GM10266 (cell line): ENCODE data around the gene ERBB4.
"Not testable (repeated sequence)": the region's sequence is repeated elsewhere in the genome, so short reads cannot be mapped to it uniquely, and the experiment has no call there.

Experiments used
- DNase-seq: peaks from one replicate; pipeline ENCODE4 v3.0.0; 2012; ENCODE audit errors: extremely low spot score
- CTCF ChIP-seq: IDR thresholded peaks from 2 replicates; pipeline ENCODE4 v1.5.1; 2012; ENCODE audit warnings: mild to moderate bottlenecking, low read depth; ENCODE audit not compliant: control insufficient read depth, insufficient read depth; ENCODE audit errors: missing control alignments

Gene ERBB4

GRCh38 chr2:211609127-211609526 lies 929.5 kb downstream of the ERBB4 start:
- TF ChIP-seq CTCF, result no peak
- DNase-seq, result no peak

- no peak for TF ChIP-seq CTCF
- DNase-seq, result no peak
These were observed 939.5 kb downstream of the ERBB4 start for GRCh38 chr2:211599146-211599545.

- TF ChIP-seq CTCF, result no peak
- no peak for DNase-seq
These were observed 940.4 kb downstream of the ERBB4 start for GRCh38 chr2:211598238-211598637.

- DNase-seq, result not testable (repeated sequence)
These were observed 946.6 kb downstream of the ERBB4 start for GRCh38 chr2:211592006-211592405.

- DNase-seq, result no peak
- no peak for TF ChIP-seq CTCF
These were observed 947.2 kb downstream of the ERBB4 start for GRCh38 chr2:211591426-211591825.

GRCh38 chr2:211568439-211568838 lies 970.2 kb downstream of the ERBB4 start:
- DNase-seq, result no peak
- TF ChIP-seq CTCF, result no peak

- no peak for TF ChIP-seq CTCF
- DNase-seq, result no peak
These were observed 974.2 kb downstream of the ERBB4 start for GRCh38 chr2:211564441-211564840.

- DNase-seq, result no peak
- TF ChIP-seq CTCF, result no peak
These were observed 993.0 kb downstream of the ERBB4 start for GRCh38 chr2:211545582-211545981.
